ENCODE measurements around the gene PHF20.

Gene PHF20

GRCh38 chr20:35974256-35974655 is 202.4 kb downstream of the PHF20 start:
- no peak for FAIRE-seq
- DNase-seq (ENCODE audit: insufficient read length, low spot score) = no peak
- TF ChIP-seq CTCF (IDR thresholded peaks at IDR 0.05; ENCODE audit: insufficient read depth, missing control alignments) = no peak

DNA sequence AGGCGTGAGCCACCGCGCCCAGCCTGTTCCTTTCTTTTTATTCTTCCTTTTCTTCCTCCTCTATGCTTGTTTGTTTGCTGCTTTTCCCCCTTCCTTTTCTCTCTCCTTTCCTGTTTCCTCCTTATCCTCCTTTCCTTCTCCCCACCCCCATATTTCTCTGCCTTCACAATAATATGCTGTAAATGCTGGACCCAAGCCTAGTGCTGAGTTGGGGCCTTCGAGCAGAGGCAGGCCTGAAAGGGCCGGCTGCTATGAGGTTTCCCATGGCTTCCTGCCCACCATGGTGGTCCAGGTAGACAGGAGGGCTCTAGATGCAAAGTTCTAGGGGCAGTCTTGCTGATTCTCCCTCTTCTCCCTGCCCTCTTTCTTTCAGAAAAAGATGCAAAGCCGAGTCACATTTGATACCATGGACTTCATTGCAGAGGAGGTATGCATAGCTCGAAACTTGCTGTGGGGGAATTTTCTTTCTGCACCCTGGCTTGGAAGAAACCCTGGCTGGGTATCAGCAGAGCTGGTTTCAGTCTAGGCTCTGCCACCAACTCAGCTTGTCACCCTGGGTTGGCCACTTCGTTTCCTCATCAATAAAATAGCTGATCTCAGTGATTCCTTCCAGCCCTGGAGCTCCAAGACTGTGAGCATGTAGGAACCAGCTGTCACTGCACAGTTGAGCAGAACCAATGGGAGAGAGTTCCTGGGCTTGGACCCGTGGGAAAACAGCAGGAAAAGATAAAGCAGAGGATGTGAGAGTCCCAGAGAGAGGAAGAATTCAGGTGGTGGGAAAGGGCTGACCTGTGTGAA is 204.0 kb downstream of the PHF20 start:
- FAIRE-seq (no peak), DNase-seq (ENCODE audit: insufficient read length, low spot score) (no peak)
- TF ChIP-seq CTCF (IDR thresholded peaks at IDR 0.05; ENCODE audit: insufficient read depth, missing control alignments) = no peak

DNA sequence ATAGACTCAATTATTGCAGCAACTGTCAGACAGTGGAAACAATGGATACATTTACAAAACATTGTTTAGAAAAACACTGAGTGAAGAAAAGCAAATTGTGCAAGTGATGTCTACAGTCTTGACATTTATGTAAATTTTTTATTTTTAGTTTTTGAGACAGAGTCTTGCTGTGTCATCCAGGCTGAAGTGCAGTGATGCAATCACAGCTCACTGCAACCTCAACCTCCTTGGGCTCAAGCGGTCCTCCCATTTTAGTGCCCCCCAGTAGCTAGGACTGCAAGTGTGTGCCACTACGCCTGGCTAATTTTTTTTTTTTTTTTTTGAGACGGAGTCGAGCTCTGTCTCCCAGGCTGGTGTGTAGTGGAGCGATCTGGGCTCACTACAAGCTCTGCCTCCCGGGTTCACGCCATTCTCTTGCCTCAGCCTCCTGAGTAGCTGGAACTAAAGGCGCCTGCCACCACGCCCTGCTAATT is 206.3 kb downstream of the PHF20 start:
- DNase-seq (ENCODE audit: insufficient read length, low spot score) = no peak
- no peak for TF ChIP-seq CTCF (IDR thresholded peaks at IDR 0.05; ENCODE audit: insufficient read depth, missing control alignments)
- no peak for FAIRE-seq

DNA sequence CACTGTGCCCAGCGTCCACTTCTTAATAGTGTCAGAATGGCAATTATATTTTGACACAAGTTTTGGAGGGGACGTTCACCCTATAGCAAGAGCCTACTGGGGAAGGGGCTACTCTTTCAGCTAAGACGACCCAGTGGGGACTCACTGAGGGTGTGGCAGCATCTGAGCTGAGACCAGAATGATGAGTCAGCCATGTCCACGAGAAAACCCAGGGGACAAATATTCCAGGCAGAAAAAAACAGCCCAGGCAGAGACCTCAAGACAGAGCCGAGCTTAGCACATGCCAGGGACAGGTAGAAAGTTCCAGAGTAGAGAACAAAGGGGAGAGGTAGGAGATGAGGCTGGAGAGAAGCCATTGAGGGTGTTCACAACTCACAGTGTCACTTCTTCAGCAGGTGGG is 207.7 kb downstream of the PHF20 start:
- TF ChIP-seq CTCF (IDR thresholded peaks at IDR 0.05; ENCODE audit: insufficient read depth, missing control alignments) = no peak

GRCh38 chr20:35981969-35982368 is 210.2 kb downstream of the PHF20 start:
- no peak for TF ChIP-seq CTCF (IDR thresholded peaks at IDR 0.05; ENCODE audit: insufficient read depth, missing control alignments)
- DNase-seq (ENCODE audit: insufficient read length, low spot score) = no peak
- FAIRE-seq = no peak

More for the DNA sequence above, 207.7 kb downstream of the PHF20 start:
- no peak for FAIRE-seq
- no peak for DNase-seq (ENCODE audit: insufficient read length, low spot score)

DNA sequence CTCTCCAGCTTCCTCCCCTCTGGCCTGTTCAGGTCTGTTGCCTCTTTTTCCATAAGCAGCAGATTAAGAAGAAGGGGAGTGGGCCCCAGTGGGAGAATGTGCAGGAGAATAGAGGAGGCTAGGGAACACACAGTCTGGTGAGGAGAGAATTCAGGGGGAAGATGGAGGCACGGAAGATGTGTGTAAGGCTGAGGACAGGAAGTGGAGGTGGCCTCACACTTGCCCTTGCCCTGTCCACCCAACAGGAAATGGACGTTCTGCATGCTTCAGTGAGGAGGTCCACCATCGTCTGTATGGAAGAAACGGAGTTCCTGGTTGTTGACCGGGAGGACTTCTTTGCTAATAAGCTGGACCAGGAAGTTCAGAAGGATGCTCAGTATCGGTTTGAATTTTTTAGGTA is 212.6 kb downstream of the PHF20 start:
- DNase-seq (ENCODE audit: insufficient read length, low spot score) (no peak), FAIRE-seq (no peak)
- TF ChIP-seq CTCF (IDR thresholded peaks at IDR 0.05; ENCODE audit: insufficient read depth, missing control alignments) = no peak

DNA sequence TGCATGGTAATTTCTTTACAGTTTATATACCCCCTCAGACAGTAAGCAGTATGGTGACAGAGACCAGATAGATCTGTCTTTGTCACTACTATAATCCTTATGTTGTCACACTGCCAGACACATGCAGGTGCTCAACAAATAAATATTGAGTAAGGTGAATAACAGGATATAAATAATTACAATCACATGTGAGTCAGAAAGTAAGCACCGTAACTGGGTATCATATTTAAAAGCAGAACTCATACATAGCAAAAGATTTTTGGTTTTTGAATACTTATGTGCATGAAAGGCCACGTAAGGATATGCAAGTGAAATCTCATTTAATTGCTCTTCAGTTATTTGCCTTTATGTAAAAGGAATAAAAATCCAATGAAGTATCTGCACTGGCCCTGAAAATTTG is 214.0 kb downstream of the PHF20 start:
- TF ChIP-seq CTCF (IDR thresholded peaks at IDR 0.05; ENCODE audit: insufficient read depth, missing control alignments) = no peak
- DNase-seq (ENCODE audit: insufficient read length, low spot score) (no peak), FAIRE-seq (no peak)
